Glutamatergic neuron (in vitro differentiated cells): ENCODE data around the gene TBC1D26. TPM values are rescaled to one million over a fixed set of nuclear protein-coding genes. Genes with fewer than 3 reads are reported as not detected.

Experiments used
- DNase-seq: peaks from one replicate; pipeline ENCODE4 v3.0.0; 2022
- H3K27ac Mint-ChIP-seq: one replicate; pipeline ENCODE4 v1.8.0; 2020; ENCODE audit warnings: mild to moderate bottlenecking, mixed read lengths, inconsistent platforms; ENCODE audit not compliant: unreplicated experiment
- H3K27me3 Mint-ChIP-seq: one replicate; pipeline ENCODE4 v1.8.0; 2020; ENCODE audit warnings: mild to moderate bottlenecking, moderate library complexity, mixed read lengths, inconsistent platforms; ENCODE audit not compliant: unreplicated experiment
- H3K36me3 Mint-ChIP-seq: one replicate; pipeline ENCODE4 v1.8.0; 2020; ENCODE audit warnings: mild to moderate bottlenecking, mixed read lengths, inconsistent platforms; ENCODE audit not compliant: unreplicated experiment
- H3K4me1 Mint-ChIP-seq: one replicate; pipeline ENCODE4 v1.8.0; 2020; ENCODE audit warnings: mild to moderate bottlenecking, low read depth, mixed read lengths, inconsistent platforms; ENCODE audit not compliant: unreplicated experiment
- H3K4me3 Mint-ChIP-seq: one replicate; pipeline ENCODE4 v1.8.0; 2020; ENCODE audit warnings: mild to moderate bottlenecking, mixed read lengths, inconsistent platforms; ENCODE audit not compliant: unreplicated experiment
- H3K9me3 Mint-ChIP-seq: one replicate; pipeline ENCODE4 v1.8.0; 2020; ENCODE audit warnings: mild to moderate bottlenecking, moderate library complexity, mixed read lengths, inconsistent platforms; ENCODE audit not compliant: unreplicated experiment
- total RNA-seq: library from RNA; stranded (reverse); fragmentation: NEBNext Ultra II Directional; extraction: Animal tissue kit (Norgen Biotek cat#: 25700); gene quantifications from one replicate; pipeline ENCODE4 v1.2.1, GENCODE V29; 2021; ENCODE audit not compliant: unreplicated experiment
- TF ChIP-seq, protein P1 (sequence below): fragments of 200-600 bp; sonication (generic); IDR thresholded peaks from one replicate; pipeline ENCODE4 v1.5.0; 2021; ENCODE audit not compliant: partially characterized antibody, unreplicated experiment

TBC1D26 gene
- total RNA-seq, 1 donor from 2014 or later: 2.4 TPM

DNA sequence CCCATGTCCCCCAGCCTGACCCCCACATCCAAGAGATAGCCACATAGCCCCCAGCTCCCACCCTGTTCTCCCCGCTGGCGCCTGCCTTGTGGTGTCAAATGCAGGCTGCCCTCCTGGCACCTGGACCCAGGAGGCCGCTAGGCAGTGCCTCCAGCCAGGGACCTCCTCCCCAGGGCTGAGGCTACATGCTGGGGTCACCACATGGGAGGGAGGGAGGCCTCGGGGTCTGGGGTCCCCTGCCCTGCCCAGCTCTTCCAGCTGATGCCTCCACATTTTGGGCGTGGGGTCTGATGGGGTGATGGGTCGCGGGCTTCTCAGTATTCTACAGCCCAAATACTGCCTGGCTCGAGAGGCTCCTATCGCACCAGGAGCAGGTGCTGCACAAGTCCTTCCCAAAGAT lies 9.5 kb downstream of the TBC1D26 start:
- H3K4me3 Mint-ChIP-seq: no peak overlapping the region
- TF ChIP-seq, protein P1, sequence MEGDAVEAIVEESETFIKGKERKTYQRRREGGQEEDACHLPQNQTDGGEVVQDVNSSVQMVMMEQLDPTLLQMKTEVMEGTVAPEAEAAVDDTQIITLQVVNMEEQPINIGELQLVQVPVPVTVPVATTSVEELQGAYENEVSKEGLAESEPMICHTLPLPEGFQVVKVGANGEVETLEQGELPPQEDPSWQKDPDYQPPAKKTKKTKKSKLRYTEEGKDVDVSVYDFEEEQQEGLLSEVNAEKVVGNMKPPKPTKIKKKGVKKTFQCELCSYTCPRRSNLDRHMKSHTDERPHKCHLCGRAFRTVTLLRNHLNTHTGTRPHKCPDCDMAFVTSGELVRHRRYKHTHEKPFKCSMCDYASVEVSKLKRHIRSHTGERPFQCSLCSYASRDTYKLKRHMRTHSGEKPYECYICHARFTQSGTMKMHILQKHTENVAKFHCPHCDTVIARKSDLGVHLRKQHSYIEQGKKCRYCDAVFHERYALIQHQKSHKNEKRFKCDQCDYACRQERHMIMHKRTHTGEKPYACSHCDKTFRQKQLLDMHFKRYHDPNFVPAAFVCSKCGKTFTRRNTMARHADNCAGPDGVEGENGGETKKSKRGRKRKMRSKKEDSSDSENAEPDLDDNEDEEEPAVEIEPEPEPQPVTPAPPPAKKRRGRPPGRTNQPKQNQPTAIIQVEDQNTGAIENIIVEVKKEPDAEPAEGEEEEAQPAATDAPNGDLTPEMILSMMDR: no peak
- H3K36me3 Mint-ChIP-seq: peaks cover 4% of the 10 kb centered on the region
- DNase-seq: no peak
- peaks cover 4% of the 10 kb centered on the region for H3K27me3 Mint-ChIP-seq
- no peak overlapping the region for H3K27ac Mint-ChIP-seq
- no peaks in the 10 kb centered on the region for H3K9me3 Mint-ChIP-seq
- H3K4me1 Mint-ChIP-seq: no peaks in the 10 kb centered on the region

DNA sequence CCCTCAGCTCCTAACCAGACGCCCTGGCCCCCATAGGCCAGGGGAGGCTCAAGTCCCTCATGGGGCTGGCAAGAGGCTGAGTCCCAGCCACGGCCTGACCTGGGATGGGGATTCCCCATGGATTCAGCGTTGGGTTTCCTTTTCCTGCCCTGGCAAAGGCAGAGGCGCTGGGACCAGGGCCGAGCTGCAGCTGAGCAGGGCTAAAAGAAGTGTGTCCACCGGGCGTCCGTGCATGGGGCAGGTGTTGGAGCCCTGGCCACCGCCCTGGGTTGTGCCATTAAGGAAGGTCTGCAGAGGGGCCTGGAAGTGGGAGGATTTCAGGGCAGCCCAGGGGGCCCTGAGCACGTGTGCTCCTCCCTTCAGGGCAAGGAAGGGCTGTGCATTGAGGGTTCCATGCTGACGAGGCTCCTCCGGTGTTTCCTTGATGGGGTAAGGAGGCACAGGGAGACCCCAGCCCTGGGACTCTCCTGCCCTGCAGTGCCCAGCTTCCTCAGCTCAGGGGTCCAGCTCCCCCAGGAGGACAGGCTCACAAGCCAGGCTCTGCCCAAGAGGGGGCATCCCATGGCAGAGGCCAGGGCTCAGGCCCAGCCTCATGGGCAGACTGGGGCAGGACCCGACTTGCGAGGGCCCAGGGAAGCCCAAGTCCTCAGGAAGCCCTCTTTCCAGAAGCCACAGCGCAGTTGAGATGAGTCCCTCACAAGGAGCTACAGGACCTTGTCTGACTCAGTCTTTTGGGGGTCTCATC lies 10.1 kb downstream of the TBC1D26 start:
- Mint-ChIP-seq H3K27ac (no peak overlapping the region), H3K4me1 (no peaks in the 10 kb centered on the region), H3K4me3 (no peak overlapping the region), H3K36me3 (peaks cover 8% of the 10 kb centered on the region), H3K27me3 (peaks cover 4% of the 10 kb centered on the region), H3K9me3 (no peaks in the 10 kb centered on the region)
- TF ChIP-seq, protein P1: no peak
- DNase-seq: no peak

DNA sequence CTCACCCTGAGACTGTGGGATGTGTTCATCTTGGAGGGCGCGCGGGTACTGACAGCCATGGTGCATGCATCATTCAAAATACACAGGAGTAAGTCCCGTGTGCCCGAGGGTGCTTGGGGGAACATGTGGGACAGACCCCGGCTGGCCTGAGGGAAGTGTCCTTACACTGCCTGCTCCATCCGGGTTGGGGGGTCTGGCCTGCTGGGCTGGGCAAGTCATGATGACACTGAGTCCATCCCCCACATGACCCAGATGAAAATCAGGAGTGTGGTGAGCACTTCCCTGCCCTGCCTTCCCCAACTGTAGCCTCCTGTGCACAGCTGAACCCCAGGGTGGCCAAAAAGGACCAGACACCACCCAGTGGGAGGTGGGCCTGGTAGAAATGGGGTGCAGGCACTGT lies 10.8 kb downstream of the TBC1D26 start:
- Mint-ChIP-seq H3K27ac (no peak overlapping the region), H3K4me3 (no peak overlapping the region), H3K27me3 (peaks cover 4% of the 10 kb centered on the region), H3K36me3 (peaks cover 8% of the 10 kb centered on the region), H3K4me1 (no peaks in the 10 kb centered on the region), H3K9me3 (no peaks in the 10 kb centered on the region)
- no peak for DNase-seq
- TF ChIP-seq, protein P1: no peak

DNA sequence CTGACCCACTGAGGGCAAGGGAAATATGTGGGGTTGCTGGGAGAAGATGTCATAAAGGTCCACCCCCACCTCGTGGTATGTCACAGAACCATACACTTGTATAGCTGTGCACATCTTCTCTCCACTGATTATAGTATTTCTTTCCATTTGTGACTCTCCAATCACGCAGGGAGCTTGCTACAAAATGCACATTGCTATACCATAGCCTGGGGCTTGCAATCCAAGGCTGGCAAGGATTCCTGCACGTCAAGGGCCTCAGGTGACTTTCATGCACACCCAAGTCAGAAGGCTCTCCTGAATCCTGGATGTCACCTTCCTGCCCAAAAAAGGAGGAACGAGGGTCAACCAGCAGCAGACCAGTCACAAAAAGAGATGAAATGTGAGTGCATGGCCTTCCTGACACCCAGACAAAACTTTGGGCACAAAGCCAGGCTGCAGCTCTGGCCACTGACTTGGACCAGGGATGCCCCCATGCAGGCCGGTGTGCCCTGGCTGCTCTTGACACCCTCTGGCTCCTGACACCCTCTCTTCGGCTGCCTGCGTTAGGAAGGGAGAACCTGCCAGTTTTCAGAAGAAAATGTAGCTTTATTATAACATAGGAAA lies 12.1 kb downstream of the TBC1D26 start:
- no peaks in the 10 kb centered on the region for H3K4me1 Mint-ChIP-seq
- peaks cover 4% of the 10 kb centered on the region for H3K27me3 Mint-ChIP-seq
- no peak overlapping the region for H3K27ac Mint-ChIP-seq

More for the DNA sequence above, 12.1 kb downstream of the TBC1D26 start:
- DNase-seq: no peak
- Mint-ChIP-seq H3K36me3 (peaks cover 8% of the 10 kb centered on the region), H3K9me3 (no peaks in the 10 kb centered on the region), H3K4me3 (no peak overlapping the region)
- TF ChIP-seq, protein P1: no peak
